Suppressor macrophage (primary cell): ENCODE results near the gene SPTB.
"Not testable (repeated sequence)": the region's sequence is repeated elsewhere in the genome, so short reads cannot be mapped to it uniquely, and the experiment has no call there.

Experiments
- DNase-seq, 4 experiments: peaks; one replicate each; pipeline ENCODE4 v3.0.0-alpha.2; 2020 to 2022

Gene SPTB

DNA sequence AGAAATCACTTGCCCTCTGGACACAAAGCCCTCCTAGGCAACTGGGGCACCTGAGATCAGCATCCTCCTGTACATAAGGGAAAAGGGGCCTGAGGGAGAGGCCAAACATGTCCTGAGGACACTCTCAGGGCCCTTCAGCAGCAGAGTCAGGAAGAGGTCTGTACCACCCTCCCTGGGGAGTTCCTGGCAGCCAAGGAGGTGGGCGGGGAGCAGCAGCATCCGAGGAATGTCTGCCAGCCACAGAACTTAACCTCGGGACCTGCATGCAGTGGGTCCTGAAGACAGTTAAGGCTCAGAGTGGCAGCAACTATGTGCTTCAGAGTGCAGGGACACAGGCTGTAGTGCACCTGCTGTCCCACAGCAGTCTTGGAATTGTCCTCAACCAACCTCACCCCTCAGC lies 62.1 kb downstream of the SPTB start:
- no peak for DNase-seq

DNA sequence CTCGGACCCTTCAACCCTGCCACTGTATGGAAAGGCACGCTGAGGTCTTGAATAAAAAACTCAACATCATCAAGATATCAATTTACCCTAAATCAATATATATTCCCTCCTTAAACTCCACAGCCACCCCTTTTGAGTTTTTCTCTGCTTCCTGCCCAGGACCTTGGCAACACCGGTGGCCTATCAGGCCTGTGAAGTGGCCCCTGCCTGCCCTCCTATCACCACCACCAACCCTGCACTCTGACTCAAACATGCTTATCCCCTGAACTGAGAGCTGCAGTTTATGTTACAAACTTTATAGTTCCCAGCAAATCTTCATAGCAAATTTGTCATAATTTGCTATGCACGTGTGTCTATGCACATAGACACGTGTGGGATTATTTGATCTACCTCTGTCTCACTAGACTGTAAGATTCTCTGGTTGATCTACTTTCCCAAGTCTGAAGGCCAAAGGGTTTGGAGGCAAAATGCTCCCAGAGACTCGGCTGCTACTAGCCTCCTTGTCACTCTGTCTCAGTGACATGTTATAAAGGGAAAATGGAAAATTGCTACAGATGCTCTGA lies 63.4 kb downstream of the SPTB start:
- no peak for DNase-seq

DNA sequence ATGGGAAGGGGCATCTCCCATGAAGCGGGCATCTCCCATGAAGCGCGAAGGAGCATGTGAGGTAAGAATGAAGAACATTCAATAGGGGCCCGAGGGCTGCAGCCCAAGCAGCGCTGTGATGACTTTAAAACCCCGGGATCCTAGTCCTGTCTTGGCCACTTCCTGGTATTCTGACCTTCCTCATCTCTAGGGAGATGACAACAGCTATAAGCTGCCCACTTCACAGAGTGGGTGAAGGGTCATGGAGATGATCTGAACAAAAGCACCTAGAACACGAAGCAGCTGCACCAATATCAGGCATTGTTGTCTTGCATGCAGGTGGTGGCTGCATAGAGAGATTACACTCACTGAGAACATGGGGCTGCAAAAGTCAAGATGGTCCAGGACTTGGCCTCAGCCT lies 64.5 kb downstream of the SPTB start:
- DNase-seq, result peak in 3 of 4 experiments; percentile 10 to 34 (median 31)

DNA sequence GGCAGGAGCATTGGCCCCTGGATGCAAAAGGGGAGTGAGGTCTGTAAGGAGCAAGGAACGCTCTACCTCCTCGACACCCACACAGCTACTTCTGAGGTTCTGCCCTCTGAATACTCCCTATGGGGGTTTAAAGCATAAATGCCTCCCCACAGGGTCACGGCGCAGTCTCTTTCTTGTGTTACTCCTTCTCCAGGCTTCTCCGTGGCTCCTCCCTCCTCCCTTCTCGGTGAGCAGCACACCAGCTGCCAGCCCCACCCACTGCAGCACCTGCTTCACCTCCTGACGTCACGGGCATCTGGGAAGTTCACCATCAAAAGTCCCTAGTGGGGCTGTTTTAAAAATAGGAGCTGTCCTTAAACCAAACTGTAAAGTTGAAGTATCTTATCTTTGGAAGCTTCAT lies 67.3 kb downstream of the SPTB start:
- DNase-seq, result no peak

DNA sequence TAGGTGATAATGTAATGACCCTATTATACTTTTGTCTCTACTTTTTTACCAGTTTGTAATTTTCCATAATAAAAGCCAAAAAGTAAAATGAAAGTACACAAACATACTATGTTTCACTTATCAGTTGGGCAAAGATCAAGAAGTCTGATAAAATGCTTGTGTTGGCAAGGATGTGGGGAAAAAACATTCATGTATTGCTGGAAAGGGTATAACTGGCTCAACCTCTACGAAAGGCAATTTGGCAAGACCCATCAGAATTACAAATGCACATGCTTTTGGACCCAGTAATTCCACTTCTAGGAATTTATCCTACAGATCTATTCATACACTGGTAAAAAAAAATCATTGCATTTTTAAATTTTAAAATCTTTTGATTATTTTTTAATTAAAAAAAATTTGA lies 68.0 kb downstream of the SPTB start:
- no peak for DNase-seq

DNA sequence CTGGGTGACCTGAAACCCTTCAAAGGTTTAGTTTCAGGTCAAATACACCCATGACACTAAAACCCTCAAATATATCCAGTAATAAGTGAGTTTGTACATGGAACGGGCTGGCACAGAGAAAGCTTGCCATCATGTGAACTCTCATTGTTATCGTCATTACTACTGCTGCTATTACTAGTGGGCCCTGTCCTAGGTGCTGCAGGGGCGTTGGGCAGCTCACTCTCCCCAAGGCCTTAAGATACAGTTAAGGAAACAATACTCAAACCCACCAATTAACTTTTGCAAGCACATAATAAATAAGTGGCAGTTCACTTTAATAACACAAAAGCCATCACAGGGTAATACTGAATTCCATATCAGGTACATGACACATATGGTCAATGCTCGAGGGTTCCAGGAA lies 71.3 kb downstream of the SPTB start:
- DNase-seq, result no peak

DNA sequence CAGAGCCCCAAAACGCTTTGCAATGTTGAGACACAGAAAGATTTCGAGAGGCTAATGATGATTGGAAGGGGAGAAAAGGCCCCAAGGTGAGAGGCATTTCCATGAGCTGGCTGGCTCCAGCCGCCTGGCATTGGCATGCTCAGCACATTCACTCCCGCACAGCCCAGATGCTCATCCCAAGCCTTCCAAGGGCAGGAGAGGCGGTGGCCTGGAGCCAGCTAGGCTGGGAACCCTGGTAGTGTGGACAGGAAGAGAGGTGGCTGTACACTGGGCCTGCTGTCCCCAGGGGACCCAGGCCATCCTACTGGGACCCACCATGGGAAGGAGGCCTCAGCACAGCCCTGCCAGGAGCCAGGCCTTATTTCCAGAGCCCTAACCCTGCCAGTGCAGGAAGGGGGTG lies 72.2 kb downstream of the SPTB start:
- no peak for DNase-seq

DNA sequence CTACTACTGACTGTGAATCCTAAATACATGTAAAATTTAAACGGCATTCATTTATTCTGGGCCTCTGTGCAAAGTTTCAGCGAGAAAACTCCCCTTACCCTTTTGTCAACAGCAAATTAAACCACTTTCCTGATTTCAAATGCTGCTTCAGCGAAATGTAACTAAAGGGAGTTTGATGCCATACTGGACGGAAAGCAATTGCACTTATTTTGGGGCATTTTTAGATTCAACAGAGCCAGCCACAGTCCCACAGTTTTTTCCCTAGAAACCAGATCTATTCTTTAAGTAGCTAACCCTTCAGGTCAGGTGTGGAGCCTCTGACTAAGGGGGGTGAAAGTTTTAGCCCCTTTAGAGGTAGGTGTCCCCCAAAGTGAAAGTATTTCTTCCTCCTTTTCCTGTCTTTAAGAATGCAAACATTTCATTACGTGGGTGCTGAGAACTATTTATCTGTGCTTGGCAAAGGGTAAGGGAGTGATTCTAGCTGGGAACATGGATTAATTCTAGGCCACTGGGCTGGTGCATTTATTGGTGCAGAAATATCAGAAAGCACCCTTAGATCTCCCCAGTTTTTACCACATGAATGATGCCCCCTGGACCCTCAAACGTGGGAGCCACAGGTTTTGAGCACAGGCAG lies 72.7 kb downstream of the SPTB start:
- no peak for DNase-seq

DNA sequence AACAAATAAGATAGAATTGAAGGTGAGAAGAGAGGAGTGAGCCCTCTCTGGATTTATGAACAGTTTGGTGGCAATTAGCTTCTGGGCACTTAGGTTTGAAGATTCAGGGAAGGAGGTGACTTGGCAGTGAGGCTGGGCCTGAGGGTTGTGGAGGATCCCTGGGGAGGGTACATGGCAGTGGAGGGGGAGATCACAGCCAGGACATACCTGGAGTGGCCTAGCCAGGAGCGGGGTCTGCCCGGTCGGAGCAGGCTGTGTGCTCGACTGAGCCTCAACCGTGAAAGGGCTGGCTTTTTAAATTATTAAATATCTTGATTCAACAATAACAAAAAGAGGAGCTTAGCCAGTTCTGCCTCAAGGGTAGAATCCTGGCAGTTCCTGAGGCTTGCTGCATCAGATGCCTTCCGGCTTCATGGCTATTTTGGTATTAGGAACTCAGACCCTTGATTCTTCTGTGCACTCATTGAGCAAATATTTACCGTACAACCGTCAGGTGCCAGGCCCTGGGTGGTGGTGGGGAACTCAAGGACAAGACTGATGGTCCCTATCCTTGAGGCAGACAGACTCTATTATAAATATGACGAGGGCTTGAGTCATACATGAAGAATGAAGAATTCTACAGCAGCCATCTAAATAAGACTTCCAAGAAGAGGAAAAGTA lies 73.4 kb downstream of the SPTB start:
- no peak for DNase-seq

DNA sequence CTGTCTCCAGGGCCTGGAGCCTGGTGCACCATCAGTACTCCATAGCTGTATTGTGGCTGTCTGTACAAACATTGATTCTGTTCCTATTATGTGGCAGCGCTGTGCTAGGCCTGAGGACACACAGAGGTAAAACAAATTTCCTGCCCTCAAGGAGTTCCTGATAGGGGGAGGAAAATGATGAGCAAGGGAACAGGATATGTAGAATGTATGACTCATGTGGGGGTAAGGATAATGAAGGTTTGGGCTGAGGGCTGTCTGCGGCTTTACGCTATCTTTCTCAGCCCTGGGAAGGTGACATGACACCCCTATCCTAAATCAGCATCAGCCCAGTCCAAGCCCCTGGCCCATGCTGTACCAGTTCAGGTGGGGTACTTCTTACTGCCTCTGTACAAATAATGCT lies 74.1 kb downstream of the SPTB start:
- DNase-seq, result not testable (repeated sequence)

DNA sequence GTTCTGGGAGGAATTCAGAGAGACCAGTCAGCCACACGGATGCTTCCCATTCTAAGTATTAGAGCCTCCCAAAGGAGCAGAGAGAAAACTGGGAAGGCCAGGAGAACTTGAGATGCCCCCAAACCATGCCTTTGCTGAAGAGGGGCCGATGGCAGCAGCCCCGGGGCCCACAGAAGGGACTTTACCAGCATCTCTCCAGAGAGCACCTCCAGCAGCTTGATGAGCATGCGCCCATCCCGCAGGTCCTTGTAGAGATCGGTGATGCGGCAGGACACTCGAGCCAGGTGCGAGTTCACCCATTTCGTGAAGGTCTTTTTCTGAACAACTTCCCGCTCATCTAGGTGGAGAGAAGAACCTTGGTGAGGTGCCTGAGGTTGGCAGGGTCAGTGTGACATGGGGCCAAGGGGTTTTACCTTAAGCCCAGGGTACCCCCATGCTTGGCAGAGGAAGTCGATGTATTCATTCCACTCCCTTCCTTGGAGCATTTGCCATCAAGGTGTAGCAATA lies 74.9 kb downstream of the SPTB start:
- no peak for DNase-seq

DNA sequence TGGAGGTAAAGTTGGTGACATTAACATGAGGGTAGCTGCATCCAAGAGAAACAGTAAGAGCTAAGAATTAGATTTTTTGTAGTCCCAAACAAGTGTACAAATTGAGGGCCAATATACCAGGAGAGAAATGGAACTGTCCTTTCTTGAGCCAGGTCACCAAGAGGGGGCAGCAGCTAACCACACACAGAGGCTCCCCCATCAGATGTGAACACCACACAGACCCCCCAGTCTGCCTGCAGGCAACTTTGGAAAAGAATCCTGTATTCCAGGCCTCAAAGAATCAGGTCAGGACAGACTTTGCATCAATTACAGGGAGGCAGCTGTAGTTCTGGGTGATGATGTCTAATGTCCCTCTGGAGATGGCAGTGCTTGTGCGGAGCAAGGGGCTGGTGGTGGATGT lies 77.9 kb downstream of the SPTB start:
- peak in 2 of 4 experiments; percentile 9 to 20 for DNase-seq

DNA sequence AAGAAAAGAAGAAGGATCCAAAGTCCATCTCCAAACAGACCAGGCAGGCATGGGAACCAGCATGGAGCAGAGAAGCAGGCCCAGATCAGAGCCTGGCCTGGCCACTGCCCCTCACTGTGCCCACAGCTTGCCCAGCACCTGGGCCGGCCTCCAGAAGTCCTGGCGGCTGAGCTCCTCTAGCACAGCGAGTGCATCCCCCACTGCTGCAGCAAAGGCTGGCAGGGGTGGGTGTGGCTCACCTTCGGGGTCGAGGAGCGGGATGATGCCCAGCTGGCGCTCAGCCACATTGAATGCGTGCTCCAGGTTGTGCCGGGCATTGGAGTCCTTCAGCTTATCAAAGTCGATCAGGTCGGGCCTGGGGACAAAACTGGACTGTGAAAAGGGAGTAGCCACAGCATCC lies 78.7 kb downstream of the SPTB start:
- no peak for DNase-seq

DNA sequence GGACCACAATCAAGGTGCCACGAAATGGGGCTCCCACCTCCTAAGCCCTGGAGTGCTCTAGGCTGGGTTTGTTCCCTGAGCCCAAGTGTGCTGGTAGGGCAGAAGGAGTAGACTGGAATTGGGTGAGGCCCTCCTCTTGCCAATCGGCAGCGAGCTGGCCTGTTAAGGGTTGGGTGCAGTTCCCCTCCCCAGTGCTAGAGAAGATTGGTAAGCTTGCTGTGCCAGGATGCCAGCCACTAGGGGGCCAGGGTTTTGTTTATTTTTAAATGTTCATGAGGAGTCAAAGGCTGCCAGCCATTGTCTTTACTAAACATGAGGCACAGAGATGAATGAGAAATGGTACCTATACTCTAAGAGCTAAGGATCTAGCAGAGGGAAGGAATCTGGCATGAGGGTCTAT lies 79.7 kb downstream of the SPTB start:
- DNase-seq, result peak in 3 of 4 experiments; percentile 21 to 44 (median 23)

DNA sequence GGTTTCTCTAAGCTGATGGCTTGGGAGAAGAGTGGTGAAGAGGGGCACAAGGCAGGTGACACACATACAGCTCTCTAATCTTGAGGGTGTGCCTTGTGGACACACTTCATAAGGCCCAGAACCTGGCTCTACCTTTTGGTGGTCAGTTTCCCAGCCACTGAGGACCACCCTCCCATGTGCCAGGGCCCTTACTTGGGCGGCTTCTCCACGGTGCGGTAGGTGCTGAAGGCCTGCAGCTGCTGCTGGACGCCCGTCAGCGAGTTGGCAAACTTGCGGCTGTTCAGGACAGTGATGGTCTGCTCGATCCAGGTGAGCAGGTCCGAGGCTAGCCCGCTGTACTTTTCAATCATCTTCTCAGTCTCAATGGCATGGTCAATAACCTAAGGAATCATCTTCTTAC lies 80.2 kb downstream of the SPTB start:
- DNase-seq, result no peak

DNA sequence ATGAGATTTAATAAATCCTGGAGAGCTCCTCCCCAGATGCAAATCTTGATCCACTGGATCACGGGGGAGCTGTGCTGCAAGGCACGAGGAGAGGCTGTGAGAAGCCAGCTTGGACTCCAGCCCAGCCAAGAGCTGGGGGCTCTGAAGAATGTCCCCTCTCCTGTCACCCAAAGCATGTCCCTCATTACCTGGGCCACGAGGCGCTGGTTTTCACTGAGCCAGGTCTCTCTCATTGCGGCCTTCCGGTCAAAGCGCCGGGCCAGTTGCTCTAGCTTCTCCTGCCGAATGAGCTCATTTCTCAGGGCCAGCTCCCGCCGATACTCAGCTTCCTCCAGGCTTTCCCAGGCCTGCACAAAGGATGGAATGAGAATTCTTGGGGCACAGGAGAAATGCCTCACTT lies 83.3 kb downstream of the SPTB start:
- no peak for DNase-seq

DNA sequence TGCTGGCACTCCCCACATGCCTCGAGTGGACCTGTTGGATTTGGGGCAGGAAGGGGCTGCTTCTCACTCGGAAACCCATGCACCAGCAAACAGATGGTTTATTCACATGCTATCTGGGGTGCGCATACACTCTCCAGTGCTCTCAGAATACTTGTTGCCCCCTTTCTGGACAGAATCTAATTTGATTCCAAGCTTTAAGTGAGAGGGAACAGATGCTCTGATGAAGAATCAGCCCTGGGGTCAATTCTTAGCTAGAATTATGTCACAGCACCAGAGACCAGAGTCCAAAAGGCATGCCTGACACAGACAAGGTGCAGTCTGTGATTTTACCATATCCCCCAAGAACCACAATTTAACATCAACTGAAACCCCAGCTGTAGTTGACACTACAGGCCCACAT lies 83.8 kb downstream of the SPTB start:
- DNase-seq, result no peak

DNA sequence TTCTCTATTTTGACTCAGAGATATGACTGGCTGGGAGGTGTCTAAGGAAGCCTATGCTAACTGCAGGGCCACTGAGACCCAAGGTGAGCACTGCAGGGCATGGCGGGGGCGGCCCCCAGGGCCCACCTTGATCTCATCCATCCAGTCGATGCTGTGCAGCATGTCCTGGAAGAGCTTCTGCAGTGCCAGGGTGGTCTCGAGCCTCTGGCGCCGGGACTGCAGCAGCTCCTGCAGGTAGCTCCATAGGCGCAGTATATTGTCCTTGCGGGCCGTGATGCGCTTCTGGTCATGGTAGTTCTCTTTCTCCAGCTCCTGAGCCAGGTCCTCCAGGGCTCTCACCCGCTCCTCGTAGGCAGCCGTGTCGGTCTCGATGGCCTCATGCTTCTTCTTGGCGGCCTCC lies 84.5 kb downstream of the SPTB start:
- DNase-seq, result no peak

DNA sequence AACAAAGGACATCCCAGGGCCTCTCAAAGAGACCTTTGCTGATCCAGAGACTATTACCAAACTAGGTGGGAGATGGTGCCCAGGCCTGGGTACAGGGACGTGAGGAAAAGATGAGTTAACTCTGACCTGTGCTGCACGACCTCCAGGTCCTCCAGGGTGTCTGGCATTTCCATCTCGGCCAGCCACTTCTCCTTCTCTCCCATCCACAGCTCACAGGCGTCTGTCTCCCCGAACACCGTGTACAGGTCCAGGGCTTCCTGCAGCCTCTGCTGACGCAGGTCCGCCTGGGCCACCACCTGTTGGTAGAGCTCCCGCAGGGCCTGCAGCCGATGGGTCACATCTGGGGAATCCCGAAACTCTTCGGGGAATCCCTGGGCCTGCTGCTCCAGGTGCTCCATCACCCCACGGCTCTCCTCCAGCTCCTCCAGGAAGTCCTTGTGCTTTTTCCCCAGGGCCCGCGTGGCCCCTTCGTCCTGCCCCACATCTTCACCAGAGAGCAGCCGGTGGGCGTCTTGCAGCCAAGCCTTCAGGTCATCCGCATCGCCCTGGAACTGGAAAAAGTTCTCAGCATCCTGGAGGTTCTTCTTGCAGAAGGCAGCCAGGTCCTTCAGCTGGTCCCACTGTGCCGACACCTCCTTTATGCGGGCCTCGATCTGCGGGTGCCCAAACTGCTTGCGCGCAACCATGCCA lies 86.7 kb downstream of the SPTB start:
- no peak for DNase-seq

DNA sequence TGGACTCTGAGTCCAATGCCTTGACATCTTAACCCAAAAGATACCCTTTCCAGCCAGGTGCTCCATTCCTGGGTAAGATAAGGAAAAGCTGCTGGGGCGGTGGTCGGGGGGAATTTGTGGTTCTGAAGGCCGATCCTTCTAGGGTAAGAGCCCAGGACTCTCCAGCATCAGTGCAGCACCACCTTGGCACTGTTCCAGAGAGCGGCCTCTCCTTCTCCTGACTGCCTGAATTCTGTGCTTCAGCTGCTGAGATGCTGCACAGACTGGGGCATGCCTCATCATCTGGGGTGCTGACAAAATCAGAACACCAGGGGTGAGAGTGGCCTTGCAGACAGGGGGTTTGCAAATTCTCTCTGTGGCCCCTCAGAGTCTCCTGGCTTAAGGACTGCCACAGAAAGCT lies 87.5 kb downstream of the SPTB start:
- DNase-seq, result no peak

DNA sequence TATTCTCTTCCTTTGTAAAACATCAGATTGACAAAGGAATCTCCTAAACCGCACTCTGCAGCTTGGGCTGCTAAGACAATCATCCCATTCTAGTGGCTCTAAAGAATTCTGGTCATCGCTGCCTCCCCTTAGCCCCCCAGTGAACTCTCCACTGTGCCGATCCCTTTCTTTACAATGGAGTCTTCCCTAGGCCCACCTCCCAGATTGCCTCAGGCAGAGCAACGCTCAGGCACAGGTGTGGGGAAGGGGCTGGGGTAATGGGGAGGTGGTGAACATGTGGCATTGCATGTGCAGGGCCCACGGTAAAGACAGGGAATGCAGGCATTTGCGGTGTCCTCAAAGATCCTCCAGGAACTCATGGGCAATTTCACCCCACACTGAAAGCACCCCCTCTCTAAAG lies 89.2 kb downstream of the SPTB start:
- no peak for DNase-seq

DNA sequence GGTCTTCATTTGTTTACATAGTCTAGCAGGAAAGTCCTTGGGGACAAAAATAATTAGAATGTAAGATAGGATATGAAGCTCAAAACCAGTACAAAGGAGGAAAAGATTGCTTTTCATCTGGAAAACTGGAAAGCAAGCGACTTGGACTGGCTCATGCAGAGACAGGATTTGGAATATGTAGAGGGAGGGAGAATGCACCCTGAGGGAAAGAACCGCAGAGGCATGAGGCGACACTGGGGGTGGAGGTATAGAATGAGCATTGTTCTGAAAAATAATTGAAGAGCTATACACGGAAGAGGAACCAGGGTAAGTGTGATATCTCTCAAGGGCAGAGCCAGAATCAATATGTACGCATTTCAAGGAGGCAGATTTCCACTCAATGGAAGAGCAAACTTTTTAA lies 90.0 kb downstream of the SPTB start:
- no peak for DNase-seq

DNA sequence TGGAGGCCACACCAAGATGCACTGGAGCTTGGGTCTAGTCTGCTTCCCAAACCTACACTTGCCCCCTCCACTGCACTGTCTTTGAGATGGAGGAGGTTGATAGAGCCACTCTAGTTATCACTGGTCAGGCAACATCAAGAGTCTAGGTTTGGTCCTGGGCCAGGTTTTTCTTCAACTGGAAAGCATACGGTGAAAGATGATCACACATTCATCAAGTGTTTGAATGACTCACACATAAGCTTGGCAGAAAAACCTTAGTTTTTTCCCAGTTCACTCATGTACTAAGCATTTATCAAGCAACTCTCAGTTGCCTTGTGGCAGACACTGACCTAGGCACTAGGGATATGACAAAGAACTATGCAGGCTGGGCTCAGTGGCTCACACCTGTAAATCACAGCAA lies 91.0 kb downstream of the SPTB start:
- no peak for DNase-seq

DNA sequence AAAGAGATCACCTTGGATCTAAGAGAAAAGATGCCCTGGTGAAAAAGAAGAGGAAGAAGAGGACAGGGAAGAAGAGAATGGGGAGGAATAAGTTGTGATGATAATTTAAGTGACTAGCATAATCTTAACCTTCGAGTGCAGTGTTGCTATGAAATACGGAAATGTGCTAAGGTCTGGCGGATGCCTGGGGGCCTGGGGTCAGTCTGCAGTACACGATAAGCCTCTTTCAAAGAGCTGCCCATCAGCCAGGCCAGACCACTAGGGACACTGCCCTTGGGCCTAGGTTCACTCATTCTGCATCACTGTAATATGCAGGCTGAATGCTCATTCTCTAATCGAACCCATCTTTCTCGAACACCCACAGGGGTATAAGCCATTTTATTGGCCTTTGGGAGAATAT lies 92.1 kb downstream of the SPTB start:
- no peak for DNase-seq
